GM18502 (cell line): ENCODE results near the gene DDX55.

Experiments used
- ATAC-seq: cut with Tn5 transposase; IDR thresholded peaks from one replicate; pipeline ENCODE4 v1.9.1; 2021; ENCODE audit warnings: mild to moderate bottlenecking; ENCODE audit not compliant: unreplicated experiment, poor library complexity

DDX55 gene

DNA sequence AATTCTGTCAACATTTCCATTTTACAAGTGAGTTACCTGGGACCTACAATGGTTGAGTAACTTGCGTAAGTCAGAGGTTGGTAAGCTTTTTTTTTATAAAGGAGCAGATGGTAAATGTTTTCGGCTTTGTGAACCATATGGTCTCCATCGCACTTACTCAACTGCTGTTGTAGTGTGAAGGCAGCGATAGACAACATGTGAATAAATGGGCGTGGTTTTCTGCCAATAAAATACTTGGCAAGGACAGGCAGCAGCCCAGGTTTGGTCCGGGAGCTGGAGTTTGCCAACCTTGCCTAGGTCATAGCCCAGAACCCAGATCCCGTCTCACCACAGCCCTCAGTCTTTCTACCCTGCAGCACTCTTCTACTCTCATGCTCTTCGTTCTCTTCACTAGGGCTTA lies 6.3 kb downstream of the DDX55 start:
- ATAC-seq: no peak

- ATAC-seq: no peak
Observed at GRCh38 chr12:123614110-123614509, 12.2 kb downstream of the DDX55 start.

- no peak for ATAC-seq
Observed at GRCh38 chr12:123614531-123614930, 12.6 kb downstream of the DDX55 start.

DNA sequence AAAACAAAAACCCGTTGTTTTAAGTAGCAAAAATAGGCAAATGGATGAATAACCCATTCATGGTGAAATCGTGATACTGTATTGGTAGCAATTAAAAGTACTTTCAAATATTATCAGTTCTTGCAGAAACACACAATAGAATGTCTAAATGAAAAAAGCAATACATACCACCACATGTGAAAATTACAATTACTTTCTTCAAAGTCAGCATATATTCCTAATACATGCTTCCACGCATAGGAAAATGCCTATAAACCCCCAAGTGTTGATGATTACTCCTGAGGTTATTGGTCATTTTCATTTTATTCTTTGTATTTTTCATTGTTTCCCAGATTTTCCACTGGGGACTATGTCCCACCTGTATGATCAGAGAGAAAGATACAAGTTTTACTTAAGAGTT lies 15.2 kb downstream of the DDX55 start:
- ATAC-seq: no peak

GRCh38 chr12:123617580-123617979 lies 15.7 kb downstream of the DDX55 start:
- ATAC-seq: no peak

GRCh38 chr12:123621101-123621500 lies 19.2 kb downstream of the DDX55 start:
- ATAC-seq: no peak

GRCh38 chr12:123621619-123622530 lies 20.0 kb downstream of the DDX55 start:
- no peak for ATAC-seq

- peak; percentile 98 for ATAC-seq
Observed at GRCh38 chr12:123633379-123634141, 31.7 kb downstream of the DDX55 start, which contains the start of the genes EIF2B1 and GTF2H3. Gene EIF2B1, minus strand, starts transcription at chr12:123633686. Its CDS starts 129 bp downstream, at chr12:123633557. Gene GTF2H3, plus strand, starts transcription at chr12:123633829. Its CDS starts 31 bp downstream, at chr12:123633860.

DNA sequence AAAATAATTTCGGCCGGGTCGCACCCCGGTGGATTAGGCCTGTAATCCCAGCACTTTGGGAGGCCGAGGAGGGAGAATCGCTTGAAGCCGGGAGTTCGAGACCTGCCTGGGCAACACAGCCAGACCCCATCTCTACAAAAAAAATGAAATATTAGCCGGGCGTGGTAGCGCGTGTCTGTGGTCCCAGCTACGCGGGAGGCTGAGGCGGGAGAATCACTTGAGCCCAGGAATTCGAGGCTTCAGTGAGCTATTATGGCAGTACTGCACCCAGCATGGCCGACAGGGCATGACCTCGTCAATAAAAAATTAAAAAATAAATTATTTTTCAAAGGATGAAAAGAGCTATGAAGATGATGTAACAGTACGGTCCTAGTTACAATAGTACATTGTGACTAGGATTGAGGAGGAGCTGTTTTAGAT lies 32.3 kb downstream of the DDX55 start:
- peak; percentile 2 for ATAC-seq

- ATAC-seq: no peak
Observed at GRCh38 chr12:123643911-123644310, 42.0 kb downstream of the DDX55 start.

GRCh38 chr12:123645380-123645779 lies 43.5 kb downstream of the DDX55 start:
- no peak for ATAC-seq

DNA sequence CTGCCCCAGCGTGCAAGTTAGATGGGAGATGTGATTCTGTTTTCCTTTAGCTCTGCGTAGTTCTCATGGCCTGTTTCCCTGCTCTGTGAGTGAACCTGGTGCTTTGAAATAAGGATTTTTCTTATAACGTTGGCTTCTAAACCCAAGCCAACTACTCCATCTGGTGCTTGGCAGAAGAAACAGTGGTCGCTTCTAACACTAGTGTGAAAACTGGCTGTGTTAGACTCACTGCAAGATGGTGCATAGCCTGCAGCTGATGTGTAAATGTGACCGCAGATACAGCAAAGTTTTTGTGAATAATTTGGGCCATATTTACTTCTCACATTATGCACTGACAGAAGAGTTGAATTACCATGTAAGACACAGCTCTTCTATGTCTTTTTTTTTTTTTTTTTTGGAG lies 44.0 kb downstream of the DDX55 start:
- no peak for ATAC-seq

DNA sequence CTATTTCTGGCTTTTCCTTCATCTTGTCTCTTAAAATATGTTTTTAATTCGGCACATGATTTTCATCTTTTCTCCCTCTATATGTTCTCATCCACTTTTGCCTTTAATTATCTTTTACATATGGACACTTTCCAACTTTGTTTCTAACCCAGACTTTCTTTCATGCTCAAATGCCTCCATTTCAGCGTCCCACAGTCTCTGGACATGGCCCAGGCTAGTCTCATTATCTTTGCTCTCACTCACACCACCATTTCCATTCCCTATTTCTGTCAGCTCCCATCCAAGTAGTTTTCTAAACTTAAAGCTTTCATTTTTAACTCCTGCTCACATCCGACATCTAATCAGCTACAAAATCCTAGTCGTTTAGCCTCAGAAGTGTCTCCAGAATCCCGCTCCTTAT lies 46.5 kb downstream of the DDX55 start:
- no peak for ATAC-seq

DNA sequence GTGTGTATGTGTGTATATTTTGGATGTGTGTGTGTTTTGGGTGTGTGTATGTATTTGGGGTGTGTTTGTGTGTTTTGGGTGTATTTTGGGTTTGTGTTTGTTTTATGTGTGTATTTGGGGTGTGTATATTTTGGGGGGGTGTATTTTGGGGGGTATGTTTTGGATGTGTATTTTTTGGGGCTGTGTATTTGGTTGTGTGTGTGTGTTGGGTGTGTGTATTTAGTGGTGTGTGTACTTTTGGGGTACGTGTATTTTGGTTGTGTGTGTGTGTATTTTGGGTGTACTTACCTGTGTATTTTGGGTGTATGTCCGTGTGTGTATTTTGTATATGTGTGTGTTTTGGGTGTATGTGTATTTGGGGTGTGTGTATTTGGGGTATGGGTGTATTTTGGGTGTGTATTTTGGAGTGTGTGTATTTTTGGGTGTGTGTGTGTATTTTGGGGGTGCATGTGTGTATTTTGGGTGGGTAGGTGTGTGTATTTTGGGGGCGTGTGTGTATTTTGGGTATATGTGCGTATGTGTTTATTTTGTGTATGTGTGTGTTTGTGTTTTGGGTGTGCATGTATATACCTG lies 52.3 kb downstream of the DDX55 start:
- ATAC-seq: no peak

GRCh38 chr12:123655420-123655819 lies 53.5 kb downstream of the DDX55 start:
- peak; percentile 82 for ATAC-seq

DNA sequence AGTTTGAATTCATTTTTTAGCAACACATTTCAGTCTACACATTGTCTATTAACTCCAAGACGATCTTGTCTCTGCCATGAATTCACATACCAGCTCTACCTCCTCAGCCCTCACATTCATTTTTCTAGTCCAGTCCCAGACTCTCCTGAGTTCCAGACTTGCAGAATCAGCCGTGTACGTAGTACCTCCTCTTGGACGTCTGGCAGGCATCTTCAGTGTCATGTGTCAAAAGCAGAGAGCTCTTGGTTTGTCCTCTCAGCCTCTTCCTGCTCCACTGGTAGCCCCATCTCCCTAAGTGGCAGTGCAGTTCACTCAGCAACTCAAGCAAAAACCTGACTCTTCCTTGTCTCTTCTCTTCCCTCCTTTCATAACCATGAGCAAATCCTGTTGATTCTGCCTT lies 54.5 kb downstream of the DDX55 start:
- ATAC-seq: no peak

- no peak for ATAC-seq
Observed at GRCh38 chr12:123657211-123657610, 55.3 kb downstream of the DDX55 start.

DNA sequence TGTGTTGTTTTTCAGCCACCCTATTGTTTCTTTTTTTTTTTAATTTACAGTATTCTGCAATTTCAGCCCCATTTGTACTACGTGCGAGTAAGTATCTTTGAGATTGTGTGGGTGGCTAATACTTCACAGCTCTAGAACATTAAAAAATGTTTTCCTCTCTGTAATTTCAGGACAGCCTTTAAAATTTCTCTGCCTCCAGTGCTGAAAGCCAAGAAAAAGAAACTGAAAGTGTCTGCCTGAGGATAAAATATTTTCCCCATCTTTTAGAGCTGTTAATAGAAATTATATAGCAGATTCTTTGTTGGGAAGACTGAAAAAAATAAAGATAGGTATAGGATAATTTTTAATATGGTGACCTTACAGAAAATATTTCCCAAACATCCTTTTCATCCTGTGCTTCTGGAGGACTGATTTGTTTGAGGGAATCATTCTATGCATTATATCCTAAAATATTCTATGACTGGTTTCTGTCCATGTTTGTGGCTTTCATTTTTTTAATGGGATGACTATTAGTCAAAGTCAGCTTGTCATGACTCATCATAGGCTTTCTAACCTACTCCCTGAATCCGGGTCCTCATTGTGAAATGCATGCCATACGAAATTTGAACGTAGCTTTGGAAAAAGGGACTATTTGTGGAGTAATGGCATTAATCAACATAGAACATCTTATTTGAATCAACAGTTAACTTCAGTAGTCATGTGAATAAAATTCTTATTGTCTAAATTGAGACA lies 58.3 kb downstream of the DDX55 start:
- no peak for ATAC-seq

DNA sequence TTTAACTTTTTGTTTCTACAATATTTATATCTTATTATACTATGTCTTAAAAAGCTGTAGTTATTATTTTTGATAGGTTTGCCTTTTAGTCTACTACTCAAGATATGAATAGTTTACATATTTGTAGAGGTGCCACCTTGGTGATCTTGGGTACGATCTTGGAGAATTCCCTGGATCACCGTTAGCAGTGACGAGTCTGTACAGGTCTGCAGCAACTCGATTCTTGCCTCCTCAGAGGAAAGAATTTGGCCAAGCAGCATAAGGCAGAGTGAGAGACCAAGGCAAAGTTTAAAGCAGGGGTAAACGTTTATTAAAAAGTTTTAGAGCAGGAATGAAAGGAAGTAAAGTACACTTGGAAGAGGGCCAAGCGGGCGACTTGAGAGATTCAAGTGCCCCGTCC lies 65.9 kb downstream of the DDX55 start:
- ATAC-seq: no peak
